DND-41 (cell line): ENCODE measurements around the gene TXNRD1.

Experiments
- ATAC-seq: fragments of 200-7000 bp; cut with Tn5 transposase; 3 replicates; pipeline ENCODE4 v1.9.1; 2021; ENCODE audit warnings: low read depth; ENCODE audit not compliant: insufficient read depth
- DNase-seq: peaks from one replicate; pipeline ENCODE4 v3.0.0-alpha.2; 2020
- H2AFZ ChIP-seq: 2 replicates; pipeline ENCODE4 v1.6.0; 2012; ENCODE audit warnings: low read depth, low read length
- H3K27ac ChIP-seq: 2 replicates; pipeline ENCODE4 v1.5.1; 2012; ENCODE audit warnings: low read length, inconsistent platforms
- H3K27me3 ChIP-seq: fragments of 200-600 bp; sonication (generic); 2 replicates; pipeline ENCODE4 v1.6.0; 2012; ENCODE audit warnings: low read length, mild to moderate bottlenecking, inconsistent platforms; ENCODE audit not compliant: insufficient read depth, poor library complexity
- H3K36me3 ChIP-seq: 2 replicates; pipeline ENCODE4 v1.5.1; 2012; ENCODE audit warnings: low read length, inconsistent platforms; ENCODE audit not compliant: insufficient read depth
- H3K4me1 ChIP-seq: 2 replicates; pipeline ENCODE4 v1.5.1; 2012; ENCODE audit warnings: mild to moderate bottlenecking, low read length; ENCODE audit not compliant: insufficient read depth
- H3K4me2 ChIP-seq: 2 replicates; pipeline ENCODE4 v1.6.0; 2012; ENCODE audit warnings: mild to moderate bottlenecking, moderate library complexity, low read length, inconsistent platforms; ENCODE audit not compliant: insufficient read depth
- H3K4me3 ChIP-seq, 2 experiments: fragments of 200-600 bp in 1 of 2; shearing (Covaris generic) in 1 of 2; 2 replicates each; pipeline ENCODE4 v1.5.1; 2012 to 2016; ENCODE audit warnings: inconsistent platforms in 2 of 2, low read length in 2 of 2, mild to moderate bottlenecking in 2 of 2, low read depth in 1 of 2, moderate library complexity in 1 of 2
- H3K79me2 ChIP-seq: 2 replicates; pipeline ENCODE4 v1.6.0; 2012; ENCODE audit warnings: low read length, inconsistent platforms; ENCODE audit not compliant: insufficient read depth
- H3K9ac ChIP-seq: 2 replicates; pipeline ENCODE4 v1.6.0; 2012; ENCODE audit warnings: low read depth, mild to moderate bottlenecking, inconsistent platforms, low read length, moderate library complexity
- H3K9me3 ChIP-seq: 2 replicates; pipeline ENCODE4 v1.5.1; 2012; ENCODE audit warnings: low read length, moderate library complexity, mild to moderate bottlenecking, inconsistent platforms; ENCODE audit not compliant: insufficient read depth, severe bottlenecking
- H4K20me1 ChIP-seq: 2 replicates; pipeline ENCODE4 v1.6.0; 2012; ENCODE audit warnings: low read length; ENCODE audit not compliant: insufficient read depth
- CTCF ChIP-seq: IDR thresholded peaks from 2 replicates; pipeline ENCODE4 v1.5.1; 2012; ENCODE audit warnings: borderline replicate concordance, low read length, moderate library complexity, mild to moderate bottlenecking; ENCODE audit not compliant: poor library complexity, severe bottlenecking; ENCODE audit errors: extremely low read depth
- EZH2 ChIP-seq: IDR thresholded peaks from 3 replicates; pipeline ENCODE4 v1.6.1; 2012; ENCODE audit warnings: borderline replicate concordance, low read depth, mild to moderate bottlenecking, moderate library complexity, low read length, inconsistent platforms; ENCODE audit not compliant: severe bottlenecking

TXNRD1 gene

GRCh38 chr12:104360983-104361707 lies 145.6 kb downstream of the TXNRD1 start:
- Histone ChIP-seq H2AFZ (no peak overlapping the region), H3K4me1 (no peaks in the 10 kb centered on the region), H4K20me1 (no peaks in the 10 kb centered on the region), H3K27ac (no peak overlapping the region), H3K36me3 (no peaks in the 10 kb centered on the region), H3K27me3 (no peaks in the 10 kb centered on the region), H3K9me3 (no peaks in the 10 kb centered on the region), H3K4me3 (no peak overlapping the region), H3K9ac (no peak overlapping the region), H3K4me2 (no peak overlapping the region), H3K79me2 (no peaks in the 10 kb centered on the region)
- no peak for ATAC-seq
- TF ChIP-seq EZH2 = no peak
- TF ChIP-seq CTCF = no peak
- DNase-seq = no peak

GRCh38 chr12:104365921-104366410 lies 150.4 kb downstream of the TXNRD1 start:
- no peaks in the 10 kb centered on the region for H3K4me1 ChIP-seq
- no peaks in the 10 kb centered on the region for H3K36me3 ChIP-seq
- no peak overlapping the region for H3K4me2 ChIP-seq
- no peaks in the 10 kb centered on the region for H3K79me2 ChIP-seq
- no peak overlapping the region for H3K4me3 ChIP-seq
- H3K27ac ChIP-seq = no peak overlapping the region
- TF ChIP-seq EZH2 = no peak
- no peak for DNase-seq
- H2AFZ ChIP-seq = no peak overlapping the region
- H3K27me3 ChIP-seq = no peaks in the 10 kb centered on the region
- H4K20me1 ChIP-seq = no peaks in the 10 kb centered on the region
- no peak overlapping the region for H3K9ac ChIP-seq
- no peak for ATAC-seq
- peaks cover 3% of the 10 kb centered on the region for H3K9me3 ChIP-seq

GRCh38 chr12:104369708-104370107 lies 154.1 kb downstream of the TXNRD1 start:
- Histone ChIP-seq H3K4me2 (no peak overlapping the region), H3K4me3 (no peak overlapping the region), H3K4me1 (peaks cover 22% of the 10 kb centered on the region), H2AFZ (no peak overlapping the region), H4K20me1 (0 out of 2 replicates have a peak, but pooled peaks cover 5% of the 10 kb centered on the region), H3K9ac (no peak overlapping the region), H3K27ac (no peak overlapping the region), H3K79me2 (no peaks in the 10 kb centered on the region), H3K9me3 (peaks cover 3% of the 10 kb centered on the region), H3K36me3 (no peaks in the 10 kb centered on the region), H3K27me3 (no peaks in the 10 kb centered on the region)
- DNase-seq (no peak), ATAC-seq (no peak)
- no peak for TF ChIP-seq CTCF
- TF ChIP-seq EZH2 = no peak

GRCh38 chr12:104371043-104371870 lies 155.7 kb downstream of the TXNRD1 start:
- H3K27me3 ChIP-seq = no peaks in the 10 kb centered on the region
- H3K4me2 ChIP-seq = peak overlapping the region; percentile 49
- no peak for ATAC-seq
- peaks cover 22% of the 10 kb centered on the region for H3K4me1 ChIP-seq
- H2AFZ ChIP-seq = no peak overlapping the region
- peak overlapping the region in 1 of 2 experiments; percentile 14; a peak in 1 of 4 replicates for H3K4me3 ChIP-seq
- no peaks in the 10 kb centered on the region for H3K79me2 ChIP-seq
- H3K36me3 ChIP-seq = no peaks in the 10 kb centered on the region
- no peak overlapping the region for H3K9ac ChIP-seq
- H4K20me1 ChIP-seq = 0 out of 2 replicates have a peak, but pooled peaks cover 5% of the 10 kb centered on the region
- no peak for TF ChIP-seq EZH2
- TF ChIP-seq CTCF = no peak
- peaks cover 3% of the 10 kb centered on the region for H3K9me3 ChIP-seq
- H3K27ac ChIP-seq = peak overlapping the region; percentile 8; the same call in 1 of the 2 replicates
- no peak for DNase-seq
